GM18867 (cell line): ENCODE results near the gene FCRL6.
A peak's percentile ranks its signal among the peaks of the same experiment; 100 is the strongest.

Experiments used
- ATAC-seq: cut with Tn5 transposase; IDR thresholded peaks from one replicate; pipeline ENCODE4 v1.9.1; 2021; ENCODE audit warnings: mild to moderate bottlenecking, moderate library complexity; ENCODE audit not compliant: unreplicated experiment

FCRL6 gene

GRCh38 chr1:159799446-159799985 lies 2.6 kb upstream of the FCRL6 start:
- no peak for ATAC-seq

- peak; percentile 87 for ATAC-seq
Measured at GRCh38 chr1:159800177-159800930, 1.8 kb upstream of the FCRL6 start.

GRCh38 chr1:159803956-159804689 lies 2.0 kb downstream of the FCRL6 start:
- no peak for ATAC-seq

GRCh38 chr1:159804924-159805323 lies 2.8 kb downstream of the FCRL6 start:
- ATAC-seq = no peak

GRCh38 chr1:159815926-159816325 lies 13.8 kb downstream of the FCRL6 start:
- no peak for ATAC-seq

- no peak for ATAC-seq
Measured at GRCh38 chr1:159817276-159818041, 15.3 kb downstream of the FCRL6 start.

- peak; percentile 65 for ATAC-seq
Measured at GRCh38 chr1:159821171-159821867, 19.2 kb downstream of the FCRL6 start.

- ATAC-seq = no peak
Measured at GRCh38 chr1:159823406-159823805, 21.2 kb downstream of the FCRL6 start.

- ATAC-seq = no peak
Measured at GRCh38 chr1:159825564-159825963, 23.4 kb downstream of the FCRL6 start.

GRCh38 chr1:159826441-159827101 lies 24.4 kb downstream of the FCRL6 start, which contains the start of gene SLAMF8:
Gene SLAMF8 (plus strand): TSS chr1:159826873. CDS start chr1:159826899, 26 bp downstream.
- ATAC-seq = peak; percentile 55

GRCh38 chr1:159827102-159827490 lies 24.9 kb downstream of the FCRL6 start:
- ATAC-seq = no peak

- ATAC-seq = no peak
Measured at GRCh38 chr1:159827549-159827948, 25.4 kb downstream of the FCRL6 start.

- no peak for ATAC-seq
Measured at GRCh38 chr1:159828176-159828575, 26.0 kb downstream of the FCRL6 start.

GRCh38 chr1:159828581-159829272 lies 26.6 kb downstream of the FCRL6 start:
- ATAC-seq = no peak

GRCh38 chr1:159829273-159829634 lies 27.1 kb downstream of the FCRL6 start:
- peak; percentile 83 for ATAC-seq

- ATAC-seq = no peak
Measured at GRCh38 chr1:159829822-159830465, 27.8 kb downstream of the FCRL6 start.

GRCh38 chr1:159830722-159831121 lies 28.6 kb downstream of the FCRL6 start:
- no peak for ATAC-seq

GRCh38 chr1:159831412-159832141 lies 29.4 kb downstream of the FCRL6 start:
- ATAC-seq = no peak
